Parathyroid adenoma (tissue), 2 donors: ENCODE results near the gene FMO5.

Experiments
- H2AFZ ChIP-seq: fragments of 300-600 bp; sonication (generic); one replicate; pipeline ENCODE4 v1.7.0; 2017; ENCODE audit warnings: antibody characterized with exemption, mild to moderate bottlenecking
- H3K27ac ChIP-seq: fragments of 300-600 bp; sonication (generic); one replicate; pipeline ENCODE4 v1.7.0; 2017
- H3K27me3 ChIP-seq: fragments of 300-600 bp; sonication (generic); one replicate; pipeline ENCODE4 v1.7.0; 2017; ENCODE audit warnings: low read length; ENCODE audit not compliant: control insufficient read depth, insufficient read depth
- H3K36me3 ChIP-seq: fragments of 300-600 bp; sonication (generic); one replicate; pipeline ENCODE4 v1.7.0; 2017; ENCODE audit warnings: low read length; ENCODE audit not compliant: control insufficient read depth, insufficient read depth
- H3K4me1 ChIP-seq: fragments of 300-600 bp; sonication (generic); one replicate; pipeline ENCODE4 v1.7.0; 2017; ENCODE audit warnings: control low read depth
- H3K4me2 ChIP-seq: fragments of 300-600 bp; sonication (generic); one replicate; pipeline ENCODE4 v1.7.0; 2017; ENCODE audit warnings: low read length
- H3K4me3 ChIP-seq: fragments of 300-600 bp; sonication (generic); one replicate; pipeline ENCODE4 v1.7.0; 2017; ENCODE audit warnings: low read depth, low read length
- H3K79me2 ChIP-seq: fragments of 300-600 bp; sonication (generic); one replicate; pipeline ENCODE4 v1.7.0; 2017; ENCODE audit warnings: control low read depth
- H3K9ac ChIP-seq: fragments of 300-600 bp; sonication (generic); one replicate; pipeline ENCODE4 v1.7.0; 2017; ENCODE audit warnings: mild to moderate bottlenecking
- H3K9me3 ChIP-seq: fragments of 300-600 bp; sonication (generic); one replicate; pipeline ENCODE4 v1.7.0; 2017; ENCODE audit warnings: low read length; ENCODE audit not compliant: control insufficient read depth
- TF ChIP-seq, protein P1 (sequence below): fragments of 300-600 bp; sonication (generic); IDR thresholded peaks from one replicate; pipeline ENCODE4 v1.7.0; 2017; ENCODE audit warnings: antibody characterized with exemption, mild to moderate bottlenecking
- donor health status: primary hyperparathyroidism.

The FMO5 gene

DNA sequence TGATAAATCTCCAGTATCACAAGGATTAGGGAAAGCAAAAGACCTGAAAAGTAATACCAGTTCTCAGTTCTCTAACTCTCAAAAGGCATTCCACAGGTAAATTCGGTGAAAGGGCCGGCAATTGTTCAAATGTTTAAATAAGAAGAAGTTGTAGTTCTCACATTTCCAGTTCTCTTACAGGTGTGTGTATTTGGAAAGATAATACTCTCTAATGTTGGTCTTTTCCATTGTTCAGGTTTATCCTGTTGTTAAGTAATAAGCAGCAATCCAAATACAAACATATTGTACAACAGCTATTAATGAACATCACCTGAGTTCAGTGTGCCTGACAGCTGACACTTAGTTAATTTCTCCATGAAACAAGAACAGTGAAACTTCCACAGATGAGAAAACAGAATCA lies 39.7 kb downstream of the FMO5 start:
- H3K9ac ChIP-seq, result no peak overlapping the region
- H3K27me3 ChIP-seq, result no peaks in the 10 kb centered on the region
- H3K36me3 ChIP-seq, result no peaks in the 10 kb centered on the region
- H3K79me2 ChIP-seq, result no peaks in the 10 kb centered on the region
- no peak overlapping the region for H2AFZ ChIP-seq
- no peak overlapping the region for H3K4me2 ChIP-seq
- TF ChIP-seq, protein P1, sequence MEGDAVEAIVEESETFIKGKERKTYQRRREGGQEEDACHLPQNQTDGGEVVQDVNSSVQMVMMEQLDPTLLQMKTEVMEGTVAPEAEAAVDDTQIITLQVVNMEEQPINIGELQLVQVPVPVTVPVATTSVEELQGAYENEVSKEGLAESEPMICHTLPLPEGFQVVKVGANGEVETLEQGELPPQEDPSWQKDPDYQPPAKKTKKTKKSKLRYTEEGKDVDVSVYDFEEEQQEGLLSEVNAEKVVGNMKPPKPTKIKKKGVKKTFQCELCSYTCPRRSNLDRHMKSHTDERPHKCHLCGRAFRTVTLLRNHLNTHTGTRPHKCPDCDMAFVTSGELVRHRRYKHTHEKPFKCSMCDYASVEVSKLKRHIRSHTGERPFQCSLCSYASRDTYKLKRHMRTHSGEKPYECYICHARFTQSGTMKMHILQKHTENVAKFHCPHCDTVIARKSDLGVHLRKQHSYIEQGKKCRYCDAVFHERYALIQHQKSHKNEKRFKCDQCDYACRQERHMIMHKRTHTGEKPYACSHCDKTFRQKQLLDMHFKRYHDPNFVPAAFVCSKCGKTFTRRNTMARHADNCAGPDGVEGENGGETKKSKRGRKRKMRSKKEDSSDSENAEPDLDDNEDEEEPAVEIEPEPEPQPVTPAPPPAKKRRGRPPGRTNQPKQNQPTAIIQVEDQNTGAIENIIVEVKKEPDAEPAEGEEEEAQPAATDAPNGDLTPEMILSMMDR, result no peak
- no peak overlapping the region for H3K27ac ChIP-seq
- H3K9me3 ChIP-seq, result no peaks in the 10 kb centered on the region
- H3K4me3 ChIP-seq, result no peak overlapping the region
- peaks cover 3% of the 10 kb centered on the region for H3K4me1 ChIP-seq

DNA sequence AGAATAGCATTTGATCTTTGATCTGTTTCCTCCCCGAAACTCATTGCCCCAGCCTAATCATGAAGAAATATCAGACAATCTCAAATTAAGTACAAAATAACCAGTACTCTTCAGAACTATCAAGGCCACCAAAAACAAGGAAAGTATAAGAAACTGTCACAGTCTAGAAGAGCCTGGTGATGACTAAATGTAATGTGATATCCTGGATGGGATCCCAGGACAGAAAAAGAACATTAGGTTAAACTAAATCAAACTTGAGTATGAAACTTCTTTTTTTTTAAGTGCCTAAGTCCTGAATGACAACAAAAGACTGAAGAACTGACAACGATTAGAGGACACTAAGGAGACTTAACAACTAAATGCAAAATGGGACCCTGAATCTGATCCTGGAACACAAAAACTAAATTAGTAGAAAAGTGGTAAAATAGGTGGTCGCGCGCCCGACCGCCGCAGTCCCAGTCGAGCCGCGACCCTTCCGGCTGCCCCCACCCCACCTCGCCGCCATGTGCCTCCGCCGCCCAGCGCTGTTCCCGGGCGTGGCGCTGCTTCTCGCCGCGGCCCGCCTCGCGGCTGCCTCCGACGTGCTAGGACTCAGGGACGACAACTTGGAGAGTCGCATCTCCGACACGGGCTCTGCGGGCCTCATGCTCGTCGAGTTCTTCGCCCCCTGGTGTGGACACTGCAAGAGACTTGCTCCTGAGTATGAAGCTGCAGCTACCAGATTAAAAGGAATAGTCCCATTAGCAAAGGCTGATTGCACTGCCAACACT lies 47.3 kb downstream of the FMO5 start:
- Histone ChIP-seq H3K36me3 (no peaks in the 10 kb centered on the region), H3K27ac (peak overlapping the region; percentile 92), H3K4me3 (peak overlapping the region; percentile 25)

GRCh38 chr1:147172168-147173016 lies 52.7 kb downstream of the FMO5 start, which contains the start of gene PRKAB2:
PRKAB2 (minus strand) TSS chr1:147172470; CDS start chr1:147172144, 326 bp downstream.
- Histone ChIP-seq H3K9ac (peak within 1 kb of the TSS; percentile 83), H3K4me2 (peak within 1 kb of the TSS; percentile 80), H3K9me3 (no peaks in the 10 kb centered on the region), H3K4me1 (peaks cover 17% of the 10 kb centered on the region), H3K4me3 (peak within 1 kb of the TSS; percentile 92), H3K27me3 (no peaks in the 10 kb centered on the region), H3K27ac (peak within 1 kb of the TSS; percentile 96), H3K79me2 (peaks cover 8% of the 10 kb centered on the region), H3K36me3 (no peaks in the 10 kb centered on the region), H2AFZ (peak within 1 kb of the TSS; percentile 91)
- TF ChIP-seq, protein P1, result peak; percentile 81

More for the DNA sequence above, 47.3 kb downstream of the FMO5 start:
- no peaks in the 10 kb centered on the region for H3K27me3 ChIP-seq
- H3K9me3 ChIP-seq, result no peaks in the 10 kb centered on the region
- peaks cover 19% of the 10 kb centered on the region for H3K4me1 ChIP-seq
- peak overlapping the region; percentile 15 for H2AFZ ChIP-seq
- no peak overlapping the region for H3K9ac ChIP-seq
- no peaks in the 10 kb centered on the region for H3K79me2 ChIP-seq
- TF ChIP-seq, protein P1, result no peak
- H3K4me2 ChIP-seq, result peak overlapping the region; percentile 52

DNA sequence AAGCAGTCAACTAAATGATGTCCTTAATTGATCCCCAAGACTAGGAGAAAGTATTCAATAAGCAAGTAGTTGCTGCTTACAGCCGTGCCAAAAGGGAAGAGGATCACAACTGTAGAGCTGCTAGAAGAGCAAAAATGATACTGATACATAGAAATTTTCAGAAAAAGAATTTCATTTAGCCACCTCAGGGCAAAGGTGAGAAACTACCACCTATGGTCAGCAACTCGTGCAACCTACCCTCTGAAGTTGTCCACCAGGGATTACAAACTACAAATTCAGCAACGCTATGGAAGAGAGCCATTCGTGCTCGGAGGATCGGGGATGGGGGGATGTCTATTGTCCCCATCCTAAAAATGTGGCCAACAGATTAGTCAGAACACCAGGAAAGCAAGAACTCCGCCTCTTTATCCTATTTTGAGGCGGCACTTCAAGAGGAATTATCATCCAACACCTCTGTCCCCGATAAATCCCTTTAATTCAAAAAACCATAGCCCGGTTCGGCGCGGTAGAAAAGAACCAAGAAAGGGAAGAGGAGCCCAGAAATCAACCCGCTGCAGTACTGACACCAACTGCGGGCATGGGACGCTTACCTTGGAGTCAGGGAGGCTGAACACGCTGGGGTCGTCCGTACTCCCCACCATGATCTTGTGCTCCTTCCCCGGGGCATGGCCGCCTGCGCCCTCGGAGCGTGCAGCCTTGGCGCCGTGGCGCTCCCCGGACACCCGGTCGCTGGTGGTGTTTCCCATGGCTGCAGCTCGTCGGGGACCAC lies 53.6 kb downstream of the FMO5 start:
- peak overlapping the region; percentile 80 for H3K4me2 ChIP-seq
- no peaks in the 10 kb centered on the region for H3K9me3 ChIP-seq
- TF ChIP-seq, protein P1, result no peak
- peaks cover 9% of the 10 kb centered on the region for H3K4me1 ChIP-seq
- peak overlapping the region; percentile 83 for H3K9ac ChIP-seq
- no peaks in the 10 kb centered on the region for H3K36me3 ChIP-seq
- H3K79me2 ChIP-seq, result peaks cover 11% of the 10 kb centered on the region
- no peaks in the 10 kb centered on the region for H3K27me3 ChIP-seq
- H2AFZ ChIP-seq, result peak overlapping the region; percentile 91
- H3K4me3 ChIP-seq, result peak overlapping the region; percentile 92
- peak overlapping the region; percentile 96 for H3K27ac ChIP-seq
